ENCODE data around the gene MGAT5.
A peak's percentile ranks its signal among the peaks of the same experiment; 100 is the strongest.

The MGAT5 gene

GRCh38 chr2:134421556-134422328, 167.9 kb downstream of the MGAT5 start:
- no peak overlapping the region for H3K4me3 ChIP-seq (replicated peaks in 1 of 2; ENCODE audit: low read depth in 2 of 2, low read length in 2 of 2)
- DNase-seq (ENCODE audit: low read depth in 2 of 2) = no peak
- TF ChIP-seq CTCF (IDR thresholded peaks at IDR 0.05; ENCODE audit: low read depth, low read length) = no peak

GRCh38 chr2:134425724-134426496, 172.0 kb downstream of the MGAT5 start:
- H3K4me3 ChIP-seq (replicated peaks in 1 of 2; ENCODE audit: low read depth in 2 of 2, low read length in 2 of 2) = no peak overlapping the region
- peak in 1 of 2 donors; percentile 58 for DNase-seq (ENCODE audit: low read depth in 2 of 2)
- no peak for TF ChIP-seq CTCF (IDR thresholded peaks at IDR 0.05; ENCODE audit: low read depth, low read length)

- TF ChIP-seq CTCF (IDR thresholded peaks at IDR 0.05; ENCODE audit: low read depth, low read length) = no peak
- no peak for DNase-seq (ENCODE audit: low read depth in 2 of 2)
- H3K4me3 ChIP-seq (replicated peaks in 1 of 2; ENCODE audit: low read depth in 2 of 2, low read length in 2 of 2) = no peak overlapping the region
Measured at GRCh38 chr2:134426721-134427120, 172.8 kb downstream of the MGAT5 start.

GRCh38 chr2:134429886-134430285, 176.0 kb downstream of the MGAT5 start:
- no peak overlapping the region for H3K4me3 ChIP-seq (replicated peaks in 1 of 2; ENCODE audit: low read depth in 2 of 2, low read length in 2 of 2)
- no peak for DNase-seq (ENCODE audit: low read depth in 2 of 2)
- TF ChIP-seq CTCF (IDR thresholded peaks at IDR 0.05; ENCODE audit: low read depth, low read length) = no peak

GRCh38 chr2:134431838-134432434, 178.1 kb downstream of the MGAT5 start:
- H3K4me3 ChIP-seq (replicated peaks in 1 of 2; ENCODE audit: low read depth in 2 of 2, low read length in 2 of 2) = no peak overlapping the region
- DNase-seq (ENCODE audit: low read depth in 2 of 2) = peak; percentile 23 to 55
- no peak for TF ChIP-seq CTCF (IDR thresholded peaks at IDR 0.05; ENCODE audit: low read depth, low read length)

- H3K4me3 ChIP-seq (replicated peaks in 1 of 2; ENCODE audit: low read depth in 2 of 2, low read length in 2 of 2) = no peak overlapping the region
- TF ChIP-seq CTCF (IDR thresholded peaks at IDR 0.05; ENCODE audit: low read depth, low read length) = no peak
Measured at GRCh38 chr2:134432435-134432883, 178.6 kb downstream of the MGAT5 start.

More at GRCh38 chr2:134432435-134432883, 178.6 kb downstream of the MGAT5 start:
- no peak for DNase-seq (ENCODE audit: low read depth in 2 of 2)

All from cardiac fibroblast (primary cell).